GM12878 (cell line): ENCODE results near the gene ZNF335. TPM values are rescaled to one million over a fixed set of nuclear protein-coding genes. Genes with fewer than 3 reads are reported as not detected.
"Not testable (repeated sequence)": the region's sequence is repeated elsewhere in the genome, so short reads cannot be mapped to it uniquely, and the experiment has no call there.

Source experiments
- ATAC-seq: fragments of 200-7000 bp; cut with Tn5 transposase; 3 replicates; pipeline ENCODE4 v1.9.1; 2020; ENCODE audit warnings: mild to moderate bottlenecking, moderate library complexity
- BruUV-seq: library from RNA; stranded (reverse); fragments of 400-500 nt; replicated peaks from 2 replicates; lab custom pipeline; 2021; lab: Mats Ljungman, UMichigan
- CTCF ChIA-PET: fragments of 300-600 bp; sonication (Branson Sonifier 250); formaldehyde crosslinking; extraction: SDS; loops from one replicate; lab custom pipeline; 2021; ENCODE audit warnings: inconsistent platforms; lab: Yijun Ruan, JAX
- POLR2A ChIA-PET: fragments of 350-600 bp; formaldehyde crosslinking; extraction: SDS; loops from one replicate; lab custom pipeline; 2021; ENCODE audit warnings: inconsistent platforms; lab: Charles Lee
- RAD21 ChIA-PET: fragments of 300-600 bp; sonication (Branson Sonifier 250); formaldehyde crosslinking; loops from one replicate; lab custom pipeline; 2023; ENCODE audit warnings: antibody characterized with exemption; ENCODE audit not compliant: unreplicated experiment; lab: Charles Lee
- SMC1A ChIA-PET: fragments of 300-600 bp; sonication (Branson Sonifier 250); formaldehyde crosslinking; loops from one replicate; lab custom pipeline; 2023; ENCODE audit not compliant: unreplicated experiment, uncharacterized antibody; lab: Charles Lee
- DNase-seq: peaks from one replicate; pipeline ENCODE4 v3.0.0-alpha.2; 2011; ENCODE audit warnings: low read depth, low spot score
- FAIRE-seq: peaks from 3 replicates; lab custom pipeline; 2011; peaks lifted over from hg19 to GRCh38; lab: Jason Lieb, UNC
- H2AFZ ChIP-seq: 2 replicates; pipeline ENCODE4 v1.6.0; 2011; ENCODE audit warnings: low read depth, low read length, control low read depth; ENCODE audit not compliant: control insufficient read depth
- H3K27ac ChIP-seq: 2 replicates; pipeline ENCODE4 v1.5.1; 2011; ENCODE audit warnings: control low read depth; ENCODE audit not compliant: control insufficient read depth, insufficient read depth
- H3K27me3 ChIP-seq, 2 experiments: replicated peaks in 1 of 2; 2 replicates each; pipeline versions ENCODE4 v1.6.0 to v1.6.1; 2011; ENCODE audit warnings: low read length in 1 of 2; ENCODE audit not compliant: control insufficient read depth in 2 of 2, insufficient read depth in 2 of 2
- H3K36me3 ChIP-seq, 2 experiments: 2 replicates each; pipeline ENCODE4 v1.5.1; 2011; ENCODE audit warnings: low read length in 1 of 2; ENCODE audit not compliant: control insufficient read depth in 2 of 2, insufficient read depth in 2 of 2
- H3K4me1 ChIP-seq: 2 replicates; pipeline ENCODE4 v1.6.1; 2011; ENCODE audit warnings: mild to moderate bottlenecking, low read length, moderate library complexity, mixed read lengths; ENCODE audit not compliant: control insufficient read depth, insufficient read depth
- H3K4me2 ChIP-seq: 2 replicates; pipeline ENCODE4 v1.6.0; 2011; ENCODE audit warnings: control low read depth; ENCODE audit not compliant: control insufficient read depth, insufficient read depth
- H3K4me3 ChIP-seq: fragments of 200-600 bp; sonication (generic); 2 replicates; pipeline ENCODE4 v1.5.1; 2016
- H3K79me2 ChIP-seq: 2 replicates; pipeline ENCODE4 v1.6.0; 2011; ENCODE audit warnings: low read length; ENCODE audit not compliant: control insufficient read depth, insufficient read depth
- H3K9ac ChIP-seq: 2 replicates; pipeline ENCODE4 v1.8.0; 2011; ENCODE audit warnings: low read length, control low read depth, mixed read lengths; ENCODE audit not compliant: control insufficient read depth, insufficient read depth
- H3K9me3 ChIP-seq: replicated peaks from 3 replicates; pipeline ENCODE4 v1.5.1; 2011; ENCODE audit warnings: mild to moderate bottlenecking, low read length; ENCODE audit not compliant: control insufficient read depth, insufficient read depth
- H4K20me1 ChIP-seq: 2 replicates; pipeline ENCODE4 v1.6.0; 2011; ENCODE audit not compliant: control insufficient read depth, insufficient read depth
- CHD1 ChIP-seq: IDR thresholded peaks from 2 replicates; pipeline ENCODE4 v1.6.1; 2012; ENCODE audit warnings: low read depth, low read length, improper control_type of control experiment
- EGR1 ChIP-seq, 2 experiments: IDR thresholded peaks; 1 replicate in 1 of 2; 2 replicates in 1 of 2; pipeline ENCODE4 v1.6.1; 2011 to 2012; ENCODE audit warnings: low read depth in 2 of 2, low read length in 2 of 2, borderline replicate concordance in 1 of 2, mild to moderate bottlenecking in 1 of 2, moderate library complexity in 1 of 2
- FOXK2 ChIP-seq: fragments of 450-650 bp; IDR thresholded peaks from 2 replicates; pipeline ENCODE4 v1.6.1; 2017; ENCODE audit warnings: mild to moderate bottlenecking, moderate library complexity
- HDGF ChIP-seq: fragments of 450-650 bp; IDR thresholded peaks from 2 replicates; pipeline ENCODE4 v1.6.1; 2016; ENCODE audit warnings: antibody characterized with exemption
- IKZF1 ChIP-seq: fragments of 450-650 bp; conservative IDR thresholded peaks from 2 replicates; pipeline ENCODE4 v1.6.1; 2017; ENCODE audit warnings: antibody characterized with exemption, mild to moderate bottlenecking
- JUND ChIP-seq: IDR thresholded peaks from 2 replicates; pipeline ENCODE4 v1.6.1; 2012; ENCODE audit warnings: low read depth, mild to moderate bottlenecking, low read length, improper control_type of control experiment, moderate library complexity
- MEF2B ChIP-seq: fragments of 450-650 bp; IDR thresholded peaks from 2 replicates; pipeline ENCODE4 v1.6.1; 2018; ENCODE audit warnings: mild to moderate bottlenecking, moderate library complexity; ENCODE audit not compliant: partially characterized antibody, poor library complexity, severe bottlenecking
- MTA3 ChIP-seq: IDR thresholded peaks from 2 replicates; pipeline ENCODE4 v1.6.1; 2012; ENCODE audit warnings: low read length, inconsistent platforms, borderline replicate concordance
- NBN ChIP-seq: fragments of 450-650 bp; IDR thresholded peaks from 2 replicates; pipeline ENCODE4 v1.6.1; 2016
- PKNOX1 ChIP-seq: fragments of 450-650 bp; IDR thresholded peaks from 2 replicates; pipeline ENCODE4 v1.6.1; 2016; ENCODE audit warnings: mild to moderate bottlenecking
- PML ChIP-seq: IDR thresholded peaks from 2 replicates; pipeline ENCODE4 v1.6.1; 2012; ENCODE audit warnings: low read length, inconsistent platforms
- POU2F2 ChIP-seq: IDR thresholded peaks from 3 replicates; pipeline ENCODE4 v1.6.1; 2011; ENCODE audit warnings: low read depth, mild to moderate bottlenecking, low read length, borderline replicate concordance
- SMAD1 ChIP-seq: fragments of 450-650 bp; IDR thresholded peaks from 2 replicates; pipeline ENCODE4 v1.6.1; 2018; ENCODE audit warnings: mild to moderate bottlenecking, low read depth; ENCODE audit not compliant: partially characterized antibody
- SMC3 ChIP-seq: IDR thresholded peaks from 2 replicates; pipeline ENCODE4 v1.6.1; 2011; ENCODE audit warnings: low read length, improper control_type of control experiment, borderline replicate concordance
- ZBED1 ChIP-seq: IDR thresholded peaks from 2 replicates; pipeline ENCODE4 v1.6.1; 2016; ENCODE audit warnings: borderline replicate concordance
- WGBS: methylation state at CpG from one replicate; pipeline ENCODE4 v1.1.6; 2016; ENCODE audit warnings: low lambda C conversion rate; ENCODE audit not compliant: insufficient replicate concordance, insufficient coverage; ENCODE audit errors: missing lambda C conversion rate; 5-methylcytosine and 5-hydroxymethylcytosine counted together
- in situ Hi-C: fragments of 300-500 bp; cut with MboI; formaldehyde crosslinking; loops from 9 replicates; pipeline ENCODE4 v1.14.3; 2018; ENCODE audit warnings: mixed read lengths
- intact Hi-C: fragments of 100-400 bp; cut with micrococcal nuclease; formaldehyde crosslinking; loops from one replicate; pipeline ENCODE4 v1.14.2; 2022; ENCODE audit not compliant: unreplicated experiment
- polyA plus RNA-seq, 11 experiments: library from polyadenylated mRNA; depleted of rRNA in 4 of 11; unstranded in 6 of 11; stranded (reverse) in 5 of 11; fragments of >200 nt; fragmentation: Nextera tagmentation in 4 of 11; fragmentation: Illumina TruSeq in 1 of 11; extraction: Ambion mirVana in 4 of 11; extraction: Trizol in 1 of 11; gene quantifications; 1 replicate in 1 of 11; 2 replicates in 10 of 11; pipeline versions ENCODE4 v1.2.1 to v1.2.3, GENCODE V29; 2011 to 2016; ENCODE audit warnings: inconsistent platforms in 2 of 11, missing spikeins in 2 of 11, low read depth in 1 of 11
- total RNA-seq, 4 experiments: library from RNA; depleted of rRNA in 3 of 4; stranded (reverse); fragments of >200 nt in 3 of 4; fragmentation: Illumina TruSeq in 1 of 4; extraction: Trizol in 1 of 4; gene quantifications; 2 replicates each; pipeline versions ENCODE4 v1.2.1 to v1.2.3, GENCODE V29; 2013 to 2021

ZNF335 gene
- total and polyA plus RNA-seq, 10 of the 15 experiments (the other 5 are each of a cell fraction or from before 2014, with no cell fraction given): 0.74 to 30.1 (median 14.5) TPM

- Histone ChIP-seq H3K4me3 (no peak overlapping the region), H3K79me2 (no peaks in the 10 kb centered on the region), H3K27ac (no peak overlapping the region), H2AFZ (no peak overlapping the region), H3K4me1 (peaks cover 15% of the 10 kb centered on the region), H3K27me3 (no peaks in the 10 kb centered on the region), H3K9me3 (no peaks in the 10 kb centered on the region), H3K36me3 (no peaks in the 10 kb centered on the region), H3K4me2 (no peak overlapping the region), H3K9ac (no peak overlapping the region), H4K20me1 (no peaks in the 10 kb centered on the region)
- ATAC-seq (no peak), DNase-seq (no peak), FAIRE-seq (no peak)
- ChIA-PET CTCF (interaction anchor here (0.6 to 6.7 kb wide), 3 partner anchors 18 to 688 kb away, joined by 3 to 190 read pairs (median 21); partner anchors contain the start of gene MMP9), SMC1A (no interaction called here), POLR2A (interaction anchor here (0.7 kb wide), 1 partner anchor 17 kb away, joined by 3 read pairs; no protein-coding TSS in a partner anchor), RAD21 (interaction anchor here (0.7 to 1.2 kb wide), 2 partner anchors 21 to 420 kb away, joined by 3 to 10 read pairs; no protein-coding TSS in a partner anchor)
- TF ChIP-seq SMAD1 (no peak), POU2F2 (no peak), HDGF (no peak), FOXK2 (no peak), MEF2B (no peak), JUND (no peak), NBN (no peak), CHD1 (no peak), IKZF1 (no peak), PML (no peak), SMC3 (no peak), MTA3 (no peak), PKNOX1 (no peak), EGR1 (IDR thresholded peaks at IDR 0.05; ENCODE audit: borderline replicate concordance in 1 of 2, low read depth in 2 of 2, low read length in 2 of 2) (no peak), ZBED1 (no peak)
- in situ Hi-C loops: no loop called here
- WGBS: 63% methylated on average over 3 of the region's 3 CpGs
- BruUV-seq: no TSS peak
- intact Hi-C loops: no loop called here
Measured at GRCh38 chr20:45991616-45992015, 19.6 kb upstream of the ZNF335 start.

GRCh38 chr20:45988830-45989229 lies 16.8 kb upstream of the ZNF335 start:
- in situ Hi-C loops, BruUV-seq, H2AFZ ChIP-seq, intact Hi-C loops, H3K27me3 ChIP-seq, H3K27ac ChIP-seq, POLR2A ChIA-PET, H3K9me3 ChIP-seq, H3K9ac ChIP-seq, ATAC-seq, H3K79me2 ChIP-seq, H3K36me3 ChIP-seq, H3K4me3 ChIP-seq, DNase-seq, H4K20me1 ChIP-seq, H3K4me2 ChIP-seq, FAIRE-seq: not testable (repeated sequence)
- WGBS: 59% methylated on average over 6 of the region's 6 CpGs
- RAD21 ChIA-PET: interaction anchor here (0.5 to 5.8 kb wide), 3 partner anchors 16 to 355 kb away, joined by 3 to 66 read pairs (median 4); no protein-coding TSS in a partner anchor
- CTCF ChIA-PET: interaction anchor here (0.6 to 6.7 kb wide), 7 partner anchors 10 to 412 kb away, joined by 3 to 190 read pairs (median 4); partner anchors contain the start of genes MMP9 and ZNF335
- peaks cover 15% of the 10 kb centered on the region for H3K4me1 ChIP-seq
- SMC1A ChIA-PET: interaction anchor here (0.6 to 3.5 kb wide), 3 partner anchors 15 to 32 kb away, joined by 3 to 14 read pairs (median 14); partner anchors contain the start of gene ZNF335
